ENCODE results near the gene KRTAP4-7. TPM values are rescaled to one million over a fixed set of nuclear protein-coding genes. Genes with fewer than 3 reads are reported as not detected.
"Not testable (repeated sequence)": the region's sequence is repeated elsewhere in the genome, so short reads cannot be mapped to it uniquely, and the experiment has no call there.

Gene KRTAP4-7
- total RNA-seq, 1 experiment from 2014 or later = not detected

DNA sequence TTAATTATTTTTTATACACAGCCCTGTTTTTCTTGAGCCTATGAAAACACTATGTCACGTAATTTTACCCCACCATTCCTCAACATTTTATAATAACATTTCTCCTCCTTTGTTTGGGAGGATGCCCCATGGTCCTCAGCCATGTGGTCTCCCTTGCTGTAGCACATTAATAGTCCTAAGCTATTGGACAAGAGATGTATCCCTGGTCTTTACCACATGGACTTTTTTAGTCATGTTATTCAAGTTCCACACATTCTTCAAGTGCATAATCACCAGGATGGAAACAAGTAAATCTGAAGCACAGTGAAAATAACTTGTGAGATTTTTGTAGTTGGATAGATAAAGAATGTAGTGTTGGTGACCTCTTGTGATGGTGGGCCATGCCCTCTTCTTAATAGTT, 22.0 kb upstream of the KRTAP4-7 start:
- Histone ChIP-seq H3K79me2 (ENCODE audit: low read length) (no peaks in the 10 kb centered on the region), H3K9ac (ENCODE audit: low read length) (no peak overlapping the region), H3K27ac (ENCODE audit: low read length) (peak overlapping the region; percentile 94), H3F3A (ENCODE audit: low read length, unreplicated experiment) (peaks cover 8% of the 10 kb centered on the region), H3K4me3 (ENCODE audit: low read length) (no peak overlapping the region), H3K4me1 (ENCODE audit: insufficient read depth, low read length) (peaks cover 82% of the 10 kb centered on the region), H4K20me1 (ENCODE audit: low read length) (no peaks in the 10 kb centered on the region), H3K9me2 (replicated peaks; ENCODE audit: low read length) (no peaks in the 10 kb centered on the region), H3K4me2 (ENCODE audit: low read length) (no peak overlapping the region), H3K36me3 (ENCODE audit: low read depth, low read length) (no peaks in the 10 kb centered on the region), H3K9me3 (ENCODE audit: low read length) (no peaks in the 10 kb centered on the region), H3K27me3 (ENCODE audit: low read length) (no peaks in the 10 kb centered on the region), H2AFZ (ENCODE audit: low read length) (no peak overlapping the region)
- TF ChIP-seq, protein P1, sequence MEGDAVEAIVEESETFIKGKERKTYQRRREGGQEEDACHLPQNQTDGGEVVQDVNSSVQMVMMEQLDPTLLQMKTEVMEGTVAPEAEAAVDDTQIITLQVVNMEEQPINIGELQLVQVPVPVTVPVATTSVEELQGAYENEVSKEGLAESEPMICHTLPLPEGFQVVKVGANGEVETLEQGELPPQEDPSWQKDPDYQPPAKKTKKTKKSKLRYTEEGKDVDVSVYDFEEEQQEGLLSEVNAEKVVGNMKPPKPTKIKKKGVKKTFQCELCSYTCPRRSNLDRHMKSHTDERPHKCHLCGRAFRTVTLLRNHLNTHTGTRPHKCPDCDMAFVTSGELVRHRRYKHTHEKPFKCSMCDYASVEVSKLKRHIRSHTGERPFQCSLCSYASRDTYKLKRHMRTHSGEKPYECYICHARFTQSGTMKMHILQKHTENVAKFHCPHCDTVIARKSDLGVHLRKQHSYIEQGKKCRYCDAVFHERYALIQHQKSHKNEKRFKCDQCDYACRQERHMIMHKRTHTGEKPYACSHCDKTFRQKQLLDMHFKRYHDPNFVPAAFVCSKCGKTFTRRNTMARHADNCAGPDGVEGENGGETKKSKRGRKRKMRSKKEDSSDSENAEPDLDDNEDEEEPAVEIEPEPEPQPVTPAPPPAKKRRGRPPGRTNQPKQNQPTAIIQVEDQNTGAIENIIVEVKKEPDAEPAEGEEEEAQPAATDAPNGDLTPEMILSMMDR (conservative IDR thresholded peaks at IDR 0.05; ENCODE audit: low read depth, low read length) = no peak
- no peak for TF ChIP-seq EZH2 (IDR thresholded peaks at IDR 0.05; ENCODE audit: low read length, unreplicated experiment)
- TF ChIP-seq EZH2phosphoT487 (IDR thresholded peaks at IDR 0.05; ENCODE audit: borderline replicate concordance, low read length) = no peak
- DNase-seq = peak; percentile 54
- POLR2A ChIA-PET (ENCODE audit: unreplicated experiment) = no interaction called here
- BruUV-seq (replicated peaks) = no TSS peak
- ATAC-seq = no peak
- CTCF ChIA-PET = no interaction called here
- intact Hi-C loops (cut with micrococcal nuclease) = loop anchor here (5.0 to 10.0 kb wide), 3 partner anchors 57 to 153 kb away; partner anchors contain the start of gene KRTAP3-1

DNA sequence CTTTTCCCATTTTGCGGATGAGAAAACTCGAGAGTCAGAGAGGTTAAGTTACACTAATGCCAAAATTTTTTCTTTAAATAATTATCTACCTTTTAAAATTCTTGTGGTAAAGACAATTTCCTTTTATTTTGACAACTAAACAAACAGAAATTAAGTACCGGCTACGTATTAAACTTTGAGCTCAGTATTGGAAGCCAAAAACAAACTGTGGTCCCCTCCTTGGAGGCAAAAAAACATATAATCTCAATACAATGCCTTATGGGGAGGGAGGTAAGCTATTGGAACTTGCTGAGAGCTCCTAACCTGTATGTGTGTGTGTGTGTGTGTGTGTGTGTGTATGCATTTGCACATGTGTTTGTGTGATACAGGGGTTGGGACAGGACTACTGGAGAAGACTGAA, 20.5 kb upstream of the KRTAP4-7 start:
- no peak overlapping the region for H3K9ac ChIP-seq (ENCODE audit: low read length)
- peak overlapping the region; percentile 23; the same call in 1 of the 2 replicates for H3K4me2 ChIP-seq (ENCODE audit: low read length)
- H3K9me2 ChIP-seq (replicated peaks; ENCODE audit: low read length) = no peaks in the 10 kb centered on the region
- ChIA-PET CTCF (no interaction called here), POLR2A (ENCODE audit: unreplicated experiment) (interaction anchor here (0.7 kb wide), 1 partner anchor 12 kb away, joined by 3 read pairs; no protein-coding TSS in a partner anchor)
- TF ChIP-seq EZH2 (IDR thresholded peaks at IDR 0.05; ENCODE audit: low read length, unreplicated experiment) (no peak), EZH2phosphoT487 (IDR thresholded peaks at IDR 0.05; ENCODE audit: borderline replicate concordance, low read length) (no peak)
- TF ChIP-seq, protein P1 (conservative IDR thresholded peaks at IDR 0.05; ENCODE audit: low read depth, low read length) = no peak
- peaks cover 82% of the 10 kb centered on the region for H3K4me1 ChIP-seq (ENCODE audit: insufficient read depth, low read length)
- no peak overlapping the region for H3K4me3 ChIP-seq (ENCODE audit: low read length)
- H3K27me3 ChIP-seq (ENCODE audit: low read length) = no peaks in the 10 kb centered on the region
- ATAC-seq (peak; percentile 14; the same call in 1 of the 2 replicates), DNase-seq (peak; percentile 53)
- H3F3A ChIP-seq (ENCODE audit: low read length, unreplicated experiment) = peaks cover 8% of the 10 kb centered on the region
- BruUV-seq (replicated peaks) = no TSS peak
- H3K79me2 ChIP-seq (ENCODE audit: low read length) = no peaks in the 10 kb centered on the region
- no peaks in the 10 kb centered on the region for H3K36me3 ChIP-seq (ENCODE audit: low read depth, low read length)
- no peaks in the 10 kb centered on the region for H4K20me1 ChIP-seq (ENCODE audit: low read length)
- no peaks in the 10 kb centered on the region for H3K9me3 ChIP-seq (ENCODE audit: low read length)
- no peak overlapping the region for H2AFZ ChIP-seq (ENCODE audit: low read length)
- intact Hi-C loops (cut with micrococcal nuclease) = loop anchor here (5.0 to 10.0 kb wide), 3 partner anchors 59 to 151 kb away; partner anchors contain the start of gene KRTAP3-1
- H3K27ac ChIP-seq (ENCODE audit: low read length) = peak overlapping the region; percentile 34

DNA sequence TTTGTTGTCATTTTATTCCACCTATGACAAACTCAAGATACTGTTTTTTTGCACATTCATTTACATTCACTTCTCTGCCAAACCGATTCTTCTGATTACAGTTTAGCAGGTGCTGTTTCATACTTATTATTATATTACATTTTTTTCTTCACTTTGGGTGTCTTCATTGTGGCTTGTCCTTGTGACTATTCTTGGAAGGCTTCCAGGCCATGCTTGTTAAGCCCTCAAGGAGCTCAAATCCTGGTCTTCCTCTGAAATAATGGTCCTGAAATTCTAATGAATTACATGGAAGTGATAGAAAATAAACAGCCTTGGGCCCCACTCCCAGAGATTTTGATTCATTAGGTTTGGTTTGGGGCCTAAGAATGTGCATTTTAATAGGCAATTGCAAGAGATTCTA, 19.6 kb upstream of the KRTAP4-7 start:
- peaks cover 76% of the 10 kb centered on the region for H3K4me1 ChIP-seq (ENCODE audit: insufficient read depth, low read length)
- no peaks in the 10 kb centered on the region for H3K27me3 ChIP-seq (ENCODE audit: low read length)
- H3K4me2 ChIP-seq (ENCODE audit: low read length) = no peak overlapping the region
- H3K9me2 ChIP-seq (replicated peaks; ENCODE audit: low read length) = no peaks in the 10 kb centered on the region
- H3K4me3 ChIP-seq (ENCODE audit: low read length) = no peak overlapping the region
- peaks cover 8% of the 10 kb centered on the region for H3F3A ChIP-seq (ENCODE audit: low read length, unreplicated experiment)
- ChIA-PET CTCF (no interaction called here), POLR2A (ENCODE audit: unreplicated experiment) (no interaction called here)
- H3K27ac ChIP-seq (ENCODE audit: low read length) = peak overlapping the region; percentile 21; the same call in 1 of the 2 replicates
- no peaks in the 10 kb centered on the region for H3K79me2 ChIP-seq (ENCODE audit: low read length)
- H4K20me1 ChIP-seq (ENCODE audit: low read length) = no peaks in the 10 kb centered on the region
- no peak overlapping the region for H2AFZ ChIP-seq (ENCODE audit: low read length)
- no peak for DNase-seq
- no peak for ATAC-seq
- H3K9me3 ChIP-seq (ENCODE audit: low read length) = no peaks in the 10 kb centered on the region
- BruUV-seq (replicated peaks) = no TSS peak
- TF ChIP-seq EZH2 (IDR thresholded peaks at IDR 0.05; ENCODE audit: low read length, unreplicated experiment) (no peak), EZH2phosphoT487 (IDR thresholded peaks at IDR 0.05; ENCODE audit: borderline replicate concordance, low read length) (no peak)
- TF ChIP-seq, protein P1 (conservative IDR thresholded peaks at IDR 0.05; ENCODE audit: low read depth, low read length) = no peak
- H3K9ac ChIP-seq (ENCODE audit: low read length) = no peak overlapping the region
- no peaks in the 10 kb centered on the region for H3K36me3 ChIP-seq (ENCODE audit: low read depth, low read length)
- intact Hi-C loops (cut with micrococcal nuclease) = loop anchor here (5.0 to 10.0 kb wide), 3 partner anchors 60 to 150 kb away; partner anchors contain the start of gene KRTAP3-1

DNA sequence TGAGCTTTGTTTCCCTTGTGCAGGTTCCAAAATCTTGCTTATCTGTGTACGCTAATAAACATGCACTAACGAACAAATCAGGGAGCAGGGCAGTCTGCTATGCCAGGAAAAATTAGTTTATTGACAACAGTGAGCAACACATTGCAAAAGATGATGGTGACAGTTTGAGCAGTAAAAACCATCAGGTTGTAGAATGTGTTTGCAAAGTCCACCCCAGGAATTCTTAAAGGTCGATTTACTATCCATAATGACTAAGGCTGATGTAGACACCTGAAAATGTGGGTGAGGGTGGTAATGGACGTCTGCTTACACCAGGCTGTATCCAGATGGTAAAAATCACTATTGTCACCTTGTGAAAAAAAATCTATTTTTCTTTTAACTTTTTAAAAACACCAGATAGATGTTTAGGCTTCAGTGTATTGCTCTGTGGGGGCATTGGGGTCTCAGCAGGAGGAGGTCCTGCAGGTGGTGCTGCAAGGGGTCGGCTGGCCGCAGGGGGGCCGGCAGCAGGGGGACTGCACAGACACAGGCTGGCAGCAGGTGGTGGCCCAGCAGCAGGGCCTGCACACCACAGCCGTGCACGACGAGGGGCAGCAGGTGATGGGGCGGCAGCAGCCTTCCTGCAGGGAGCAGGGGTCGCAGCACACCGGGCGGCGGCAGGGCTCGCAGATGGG, 18.8 kb upstream of the KRTAP4-7 start:
- H2AFZ ChIP-seq (ENCODE audit: low read length); H3K4me2 ChIP-seq (ENCODE audit: low read length); H3K79me2 ChIP-seq (ENCODE audit: low read length); H3F3A ChIP-seq (ENCODE audit: low read length, unreplicated experiment); H3K36me3 ChIP-seq (ENCODE audit: low read depth, low read length); H3K9me3 ChIP-seq (ENCODE audit: low read length); H3K4me3 ChIP-seq (ENCODE audit: low read length); H3K27me3 ChIP-seq (ENCODE audit: low read length); CTCF ChIA-PET; POLR2A ChIA-PET (ENCODE audit: unreplicated experiment); H3K9ac ChIP-seq (ENCODE audit: low read length); H4K20me1 ChIP-seq (ENCODE audit: low read length); H3K9me2 ChIP-seq (replicated peaks; ENCODE audit: low read length); ATAC-seq; BruUV-seq (replicated peaks): not testable (repeated sequence)
- Histone ChIP-seq H3K27ac (ENCODE audit: low read length) (peak overlapping the region; percentile 43; the same call in 1 of the 2 replicates), H3K4me1 (ENCODE audit: insufficient read depth, low read length) (peaks cover 69% of the 10 kb centered on the region)
- peak; percentile 58 for DNase-seq
- intact Hi-C loops (cut with micrococcal nuclease) = loop anchor here (10.0 kb wide), 2 partner anchors 60 to 150 kb away; partner anchors contain the start of gene KRTAP3-1

Measured in PC-3 (cell line).